Activated naive CD8-positive, alpha-beta T cell treated with anti-CD3 and anti-CD28 coated beads, Interleukin-2, amount 50 U/mL, for 16 hours (primary cell): ENCODE results near the gene USP9X.
A peak's percentile ranks its signal among the peaks of the same experiment; 100 is the strongest.
"Not testable (repeated sequence)": the region's sequence is repeated elsewhere in the genome, so short reads cannot be mapped to it uniquely, and the experiment has no call there.

ENCODE experiments used
- DNase-seq: peaks from one replicate; pipeline ENCODE4 v3.0.0-alpha.2; 2020; ENCODE audit warnings: low read depth, low spot score

USP9X gene, protein sequence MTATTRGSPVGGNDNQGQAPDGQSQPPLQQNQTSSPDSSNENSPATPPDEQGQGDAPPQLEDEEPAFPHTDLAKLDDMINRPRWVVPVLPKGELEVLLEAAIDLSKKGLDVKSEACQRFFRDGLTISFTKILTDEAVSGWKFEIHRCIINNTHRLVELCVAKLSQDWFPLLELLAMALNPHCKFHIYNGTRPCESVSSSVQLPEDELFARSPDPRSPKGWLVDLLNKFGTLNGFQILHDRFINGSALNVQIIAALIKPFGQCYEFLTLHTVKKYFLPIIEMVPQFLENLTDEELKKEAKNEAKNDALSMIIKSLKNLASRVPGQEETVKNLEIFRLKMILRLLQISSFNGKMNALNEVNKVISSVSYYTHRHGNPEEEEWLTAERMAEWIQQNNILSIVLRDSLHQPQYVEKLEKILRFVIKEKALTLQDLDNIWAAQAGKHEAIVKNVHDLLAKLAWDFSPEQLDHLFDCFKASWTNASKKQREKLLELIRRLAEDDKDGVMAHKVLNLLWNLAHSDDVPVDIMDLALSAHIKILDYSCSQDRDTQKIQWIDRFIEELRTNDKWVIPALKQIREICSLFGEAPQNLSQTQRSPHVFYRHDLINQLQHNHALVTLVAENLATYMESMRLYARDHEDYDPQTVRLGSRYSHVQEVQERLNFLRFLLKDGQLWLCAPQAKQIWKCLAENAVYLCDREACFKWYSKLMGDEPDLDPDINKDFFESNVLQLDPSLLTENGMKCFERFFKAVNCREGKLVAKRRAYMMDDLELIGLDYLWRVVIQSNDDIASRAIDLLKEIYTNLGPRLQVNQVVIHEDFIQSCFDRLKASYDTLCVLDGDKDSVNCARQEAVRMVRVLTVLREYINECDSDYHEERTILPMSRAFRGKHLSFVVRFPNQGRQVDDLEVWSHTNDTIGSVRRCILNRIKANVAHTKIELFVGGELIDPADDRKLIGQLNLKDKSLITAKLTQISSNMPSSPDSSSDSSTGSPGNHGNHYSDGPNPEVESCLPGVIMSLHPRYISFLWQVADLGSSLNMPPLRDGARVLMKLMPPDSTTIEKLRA (N-terminal part only)

DNA sequence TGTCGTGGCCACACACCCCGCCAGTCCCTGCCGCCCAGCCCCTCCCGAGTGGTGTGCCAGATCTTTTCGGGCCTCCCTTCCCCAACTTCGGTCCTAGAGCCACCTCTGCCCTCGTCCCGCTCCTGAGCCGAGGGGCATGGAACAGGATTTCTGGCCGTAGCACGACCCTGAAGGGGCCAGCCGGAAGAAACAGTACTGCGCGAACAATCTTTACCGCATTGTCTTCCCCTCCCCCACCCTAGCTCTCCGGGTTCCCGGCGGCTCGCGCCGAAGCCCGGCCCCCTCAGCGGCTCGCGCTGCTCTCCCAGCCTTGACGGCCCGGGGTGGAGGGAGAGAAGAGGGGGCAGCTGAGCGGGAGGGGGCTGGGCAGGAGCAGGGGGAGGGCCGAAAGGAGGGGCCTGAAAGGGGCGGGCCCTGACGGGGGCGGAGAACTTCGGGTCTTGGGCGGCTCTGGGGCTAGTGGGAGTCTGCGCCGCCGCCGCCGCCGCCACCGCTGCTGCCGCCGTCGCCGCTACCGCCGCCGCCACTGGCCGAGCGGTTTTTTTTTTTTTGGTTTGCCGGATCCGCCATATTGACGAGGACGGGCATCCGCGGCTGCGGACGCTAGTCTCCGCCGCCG lies at the start of gene USP9X:
USP9X (plus strand) TSS at position 553 of the 619 bp plus-strand sequence. CDS start 38,184 bp downstream, outside the sequence.
- DNase-seq: peak; percentile 64

DNA sequence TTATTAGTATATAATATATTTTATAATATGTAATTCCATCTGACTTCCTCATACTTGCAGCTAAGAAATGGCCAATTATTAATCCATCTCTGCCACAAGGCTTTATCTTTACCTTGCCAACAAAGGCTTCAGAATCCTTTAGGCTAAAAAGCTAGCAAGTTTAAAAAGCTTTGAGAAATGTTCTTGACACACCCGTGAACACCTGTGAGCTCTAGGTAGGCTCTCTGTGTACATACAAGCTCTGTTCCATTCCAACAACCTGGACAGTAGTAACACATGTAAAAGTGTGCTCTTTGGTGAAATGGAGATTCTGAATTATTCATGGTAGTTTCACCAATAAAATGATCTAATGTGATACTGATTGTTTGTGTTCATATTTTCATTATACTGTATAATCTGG lies 49.7 kb upstream of the USP9X start:
- no peak for DNase-seq

DNA sequence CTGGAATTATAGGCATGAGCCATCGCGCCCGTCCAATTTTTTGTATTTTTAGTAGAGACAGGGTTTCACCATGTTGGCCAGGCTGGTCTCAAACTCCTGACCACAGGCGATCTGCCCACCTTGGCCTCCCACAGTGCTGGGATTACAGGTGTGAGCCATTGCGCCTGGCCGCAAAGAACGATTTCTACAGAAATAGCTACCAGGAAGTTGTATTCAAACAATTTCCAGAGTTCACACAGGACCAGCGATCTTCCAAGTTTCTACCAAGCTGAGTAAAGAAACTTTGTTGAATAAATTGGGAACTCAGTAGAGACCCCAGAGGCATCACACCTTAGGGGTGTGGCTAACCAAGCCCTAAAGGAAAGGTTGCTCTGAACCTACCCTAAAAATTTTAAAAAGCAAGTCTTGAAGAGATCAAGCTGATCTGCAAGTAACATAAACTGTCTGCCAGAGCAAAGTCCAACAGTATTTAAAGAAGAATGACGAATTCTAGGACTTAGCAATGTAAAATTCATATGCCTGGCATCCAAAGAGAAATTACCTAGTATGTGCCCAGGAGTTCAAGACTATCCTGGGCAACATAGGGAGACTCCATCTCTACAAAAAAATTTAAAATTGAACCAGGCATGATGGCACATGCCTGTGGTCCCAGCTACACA lies 48.4 kb upstream of the USP9X start:
- no peak for DNase-seq

DNA sequence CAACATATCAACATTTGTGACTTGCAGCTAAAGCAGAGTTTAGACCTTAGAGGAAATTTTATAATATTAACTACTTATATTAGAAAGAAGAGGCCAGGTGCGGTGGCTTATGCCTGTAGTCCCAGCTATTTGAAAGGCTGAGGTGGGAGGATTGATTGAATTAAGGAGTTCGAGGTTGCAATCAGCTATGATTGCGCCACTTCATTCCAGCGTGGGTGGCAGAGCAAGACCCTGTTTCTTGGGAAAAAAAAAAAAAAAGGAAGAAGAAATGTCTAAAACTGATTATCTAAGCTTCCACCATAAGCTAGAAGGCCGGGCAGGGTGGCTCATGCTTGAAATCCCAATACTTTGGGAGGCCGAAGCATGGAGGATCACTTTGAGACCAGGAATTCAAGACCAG lies 42.0 kb upstream of the USP9X start:
- DNase-seq: no peak

DNA sequence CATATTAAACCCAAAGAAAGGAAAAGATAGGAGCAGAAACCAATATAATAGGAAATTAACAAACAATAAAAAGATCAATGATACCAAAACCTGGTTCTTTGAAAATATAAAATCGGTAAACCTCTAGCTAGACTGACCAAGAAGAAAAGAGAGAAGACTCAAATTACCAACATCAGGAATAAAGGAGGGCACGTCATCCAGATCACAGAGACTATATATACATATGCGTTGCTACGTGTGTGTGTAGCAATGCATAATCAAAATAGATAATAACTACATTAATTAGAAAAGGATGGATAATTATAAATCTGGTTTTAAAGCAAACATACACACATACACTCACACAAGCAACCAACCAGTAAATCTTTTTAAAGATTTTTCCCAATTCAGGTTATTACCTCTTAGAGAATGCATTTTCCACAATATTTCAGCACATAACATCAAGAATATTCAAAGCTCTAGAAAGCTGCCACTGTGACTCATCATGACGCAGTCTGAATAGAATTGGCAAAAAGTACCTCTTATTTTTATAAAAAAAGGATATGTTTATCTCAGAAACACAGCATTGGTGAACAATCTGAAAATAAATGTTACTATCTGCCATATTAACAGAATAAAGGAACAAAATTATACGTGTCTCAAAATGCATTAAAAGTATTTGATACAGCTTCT lies 41.4 kb upstream of the USP9X start:
- no peak for DNase-seq

DNA sequence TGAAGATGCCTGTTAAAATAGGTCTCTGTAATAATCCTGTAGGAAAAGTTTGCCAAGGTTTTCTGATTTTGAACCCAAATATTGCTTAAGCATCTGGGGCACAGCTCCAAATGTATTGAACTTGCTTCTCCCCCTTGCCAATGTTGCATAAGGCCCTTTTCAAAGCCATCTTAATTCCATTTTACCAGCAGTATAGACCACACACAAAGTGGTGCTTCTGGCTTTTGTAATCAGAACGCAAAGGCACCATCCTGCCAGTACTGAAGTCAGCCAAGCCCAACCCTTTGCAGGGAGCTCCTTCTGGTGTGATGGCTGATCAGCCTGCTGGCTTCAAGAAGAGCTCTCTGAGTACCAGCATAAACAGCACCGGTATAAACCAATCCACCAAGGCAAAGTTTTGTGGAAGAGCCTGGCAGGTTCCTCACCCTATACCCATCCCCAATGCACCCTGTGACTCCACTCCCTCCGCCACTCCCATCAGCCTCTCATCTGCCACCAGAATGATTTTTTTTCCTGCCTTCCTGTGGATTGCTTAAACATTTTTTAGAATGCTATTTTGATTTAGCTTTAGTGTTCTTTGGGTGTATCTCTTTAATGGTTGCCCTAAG lies 39.2 kb upstream of the USP9X start:
- DNase-seq: no peak

DNA sequence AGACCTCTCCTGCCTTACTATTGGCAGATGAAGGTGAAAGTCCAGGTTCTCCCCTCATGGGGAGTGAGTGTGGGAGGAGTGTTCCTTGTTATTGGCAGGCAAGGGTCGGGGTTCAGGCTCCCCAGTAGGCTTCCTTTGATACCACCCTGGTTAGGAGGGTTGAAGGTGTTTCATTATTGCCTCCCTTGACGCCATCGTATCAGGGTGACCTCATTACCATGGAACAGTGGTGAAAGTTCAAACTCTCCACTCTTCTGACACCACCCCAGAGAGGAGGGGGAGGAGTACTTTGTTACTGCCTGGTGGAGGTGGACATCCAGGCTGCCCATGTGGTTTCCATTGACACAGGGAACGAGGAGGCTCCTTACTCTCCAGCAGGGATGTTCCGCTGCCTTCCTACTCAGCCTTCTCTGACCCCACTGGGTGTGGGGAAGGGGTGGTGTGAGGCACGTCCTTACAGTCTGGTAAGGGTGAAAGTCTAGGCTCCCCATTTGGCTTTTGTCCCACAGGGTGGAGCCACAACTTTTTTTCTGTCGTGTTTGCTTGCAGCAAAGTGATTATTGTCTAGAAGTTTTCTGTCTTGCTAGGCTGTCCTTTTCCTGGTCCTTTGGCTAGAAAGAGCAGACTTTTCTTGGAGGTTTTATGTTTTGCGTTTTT lies 37.2 kb upstream of the USP9X start:
- no peak for DNase-seq

DNA sequence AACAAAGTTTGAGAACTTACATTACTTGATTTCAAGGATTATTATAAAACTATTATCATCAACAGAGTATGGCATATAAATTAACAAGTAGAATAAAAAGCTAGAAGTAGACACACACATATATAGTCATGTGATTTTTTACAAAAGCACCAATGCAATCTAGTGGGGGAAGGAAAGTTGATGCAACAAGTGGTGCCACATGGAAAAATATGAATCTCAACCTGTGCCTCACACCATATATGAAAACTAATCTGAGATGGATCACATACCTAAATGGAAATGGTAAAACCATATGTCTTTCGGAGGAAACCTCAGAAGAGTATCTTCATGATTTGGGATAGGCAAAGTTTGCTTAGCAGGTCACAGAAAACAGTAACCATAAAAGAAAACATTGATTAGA lies 34.9 kb upstream of the USP9X start:
- no peak for DNase-seq

DNA sequence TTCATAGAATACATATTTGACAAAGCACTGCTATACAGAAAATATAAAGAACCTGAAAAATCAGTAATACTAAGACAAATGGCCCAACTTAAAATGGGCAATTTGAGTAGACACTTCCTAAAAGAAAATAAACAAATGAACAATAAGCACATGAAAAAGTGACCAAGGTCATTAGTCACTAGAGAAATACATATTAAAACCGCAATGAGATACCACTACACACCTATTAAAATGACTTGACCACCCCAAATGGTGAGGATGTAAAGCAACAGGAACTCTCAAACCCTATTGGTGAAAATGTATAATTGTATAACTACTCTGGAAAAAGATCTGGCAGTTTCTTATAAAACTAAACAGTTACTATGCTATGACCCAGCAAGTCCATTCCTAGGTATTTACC lies 34.0 kb upstream of the USP9X start:
- DNase-seq: no peak

DNA sequence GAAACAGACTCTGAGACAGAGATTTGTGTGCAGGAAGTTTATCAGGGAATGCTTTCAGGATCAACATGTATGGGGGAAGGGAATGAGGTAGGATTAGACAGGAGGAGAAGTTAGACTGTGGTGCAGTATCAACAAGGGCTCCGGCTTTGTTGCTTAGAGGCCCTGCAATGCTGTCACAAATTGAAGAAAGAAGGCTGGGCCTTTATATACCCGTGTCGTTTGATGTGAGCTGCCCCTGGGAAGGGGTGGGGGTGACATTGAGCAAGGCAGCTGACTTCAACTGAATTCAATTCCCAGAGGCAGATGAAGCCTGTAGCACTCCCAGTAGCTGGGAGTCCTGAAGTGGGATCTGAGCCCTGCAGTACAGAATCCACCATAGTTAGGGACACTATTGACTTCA lies 29.5 kb upstream of the USP9X start:
- DNase-seq: no peak

DNA sequence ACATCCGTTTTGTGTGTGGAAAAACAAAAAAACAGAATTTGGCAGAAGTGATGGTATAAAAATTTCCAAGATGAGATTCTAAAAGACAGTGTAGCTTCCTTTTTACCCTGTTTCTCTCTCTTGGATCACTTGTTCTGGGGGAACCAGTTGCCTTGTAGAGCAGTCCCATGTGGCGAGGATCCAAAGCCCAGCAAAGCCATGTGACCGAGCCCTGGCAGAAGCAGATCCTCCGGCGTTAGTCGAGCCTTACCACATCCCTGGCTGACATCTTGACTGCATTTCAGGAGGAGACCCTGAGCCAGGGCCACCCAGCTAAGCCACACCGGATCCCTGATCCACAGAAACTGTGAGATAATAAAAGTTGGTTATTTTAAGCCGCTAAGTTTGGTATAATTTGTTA lies 22.0 kb upstream of the USP9X start:
- not testable (repeated sequence) for DNase-seq

DNA sequence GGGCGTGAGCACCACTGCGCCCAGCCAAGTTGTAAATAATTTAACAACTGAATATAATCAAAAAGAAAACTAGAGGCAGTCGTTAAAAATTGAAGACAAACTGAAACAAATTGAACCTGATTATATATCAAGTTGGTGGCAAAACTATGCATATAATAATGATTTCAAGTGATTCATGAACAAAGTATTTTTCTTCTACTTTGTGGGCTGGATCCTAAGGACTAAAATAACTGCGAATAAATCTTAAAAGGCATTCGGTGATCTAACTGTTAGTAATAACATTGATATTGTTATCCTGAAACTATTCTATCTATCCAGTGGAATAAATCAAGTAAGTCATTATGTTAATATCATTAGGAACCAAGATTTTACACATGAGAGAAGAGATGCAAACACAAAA lies 21.2 kb upstream of the USP9X start:
- no peak for DNase-seq

DNA sequence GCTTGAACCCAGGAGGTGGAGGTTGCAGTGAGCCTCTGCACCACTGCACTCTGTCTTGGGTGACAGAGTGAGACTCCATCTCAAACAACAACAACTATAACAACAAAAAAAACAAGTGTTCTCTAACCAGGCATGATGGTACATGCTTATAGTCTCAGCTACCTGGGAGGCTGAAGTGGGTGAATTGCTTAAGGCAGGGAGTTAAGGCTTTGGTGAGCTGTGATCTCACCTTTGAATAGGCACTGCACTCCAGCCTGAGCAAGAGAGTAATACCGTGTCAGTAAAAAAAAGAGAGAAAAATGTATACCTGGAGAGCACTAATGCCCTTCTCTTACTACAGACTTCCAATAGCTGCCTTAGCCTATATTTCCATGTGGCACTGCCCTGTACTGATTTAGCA lies 18.9 kb upstream of the USP9X start:
- DNase-seq: no peak

DNA sequence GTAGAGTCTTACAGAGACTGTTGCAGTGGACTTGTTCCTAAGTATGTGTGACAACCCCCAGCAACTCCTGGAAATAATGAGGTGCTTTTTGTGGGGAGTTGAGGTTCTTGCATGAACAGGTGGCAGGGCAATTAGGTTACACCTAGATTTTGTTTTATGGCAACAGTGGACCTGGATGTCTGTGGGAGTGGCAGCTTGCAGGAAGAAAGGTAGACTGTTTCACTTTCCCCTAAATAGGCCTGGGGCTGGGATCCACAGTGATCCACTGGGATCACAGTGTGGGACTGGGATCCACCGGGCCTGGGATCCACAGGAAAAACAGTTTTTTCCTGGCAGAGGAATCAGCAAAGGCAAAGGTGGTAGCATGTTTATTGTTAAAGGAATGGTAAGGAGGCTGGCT lies 18.3 kb upstream of the USP9X start:
- DNase-seq: no peak

DNA sequence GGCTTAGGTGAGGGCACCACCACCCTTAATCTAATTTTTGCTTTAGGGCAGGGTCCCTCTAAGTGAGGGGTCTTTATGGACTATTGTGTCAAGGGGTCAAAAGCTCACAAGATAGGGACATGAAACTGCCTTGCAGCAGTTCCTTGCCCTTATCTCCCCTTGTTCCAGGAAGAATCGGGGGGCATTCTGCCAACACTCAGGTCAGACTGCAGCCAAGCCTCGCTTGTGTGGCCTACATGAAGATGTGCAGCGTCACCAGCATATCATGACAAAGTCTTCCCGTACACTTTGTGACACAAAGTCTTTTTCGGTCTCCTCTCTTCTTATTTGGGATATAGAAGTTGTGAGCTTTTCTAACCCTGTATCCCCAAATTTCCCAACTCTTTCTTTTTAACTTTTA lies 17.5 kb upstream of the USP9X start:
- no peak for DNase-seq

DNA sequence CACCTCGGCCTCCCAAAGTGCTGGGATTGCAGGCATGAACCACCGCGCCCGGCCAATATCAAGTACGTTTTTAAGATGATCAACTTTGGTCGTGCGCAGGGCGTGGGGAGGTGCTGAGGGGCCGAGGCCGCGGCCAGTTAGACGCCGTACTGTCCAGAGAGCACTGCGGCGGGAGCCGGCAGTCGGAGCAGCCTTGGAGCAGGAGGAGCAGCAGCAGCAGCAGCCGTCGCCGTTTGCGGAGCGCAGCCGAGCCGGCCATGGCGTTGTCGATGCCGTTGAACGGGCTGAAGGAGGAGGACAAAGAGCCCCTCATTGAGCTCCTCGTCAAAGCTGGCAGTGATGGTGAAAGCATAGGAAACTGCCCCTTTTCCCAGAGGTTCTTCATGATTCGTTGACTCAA lies 8.5 kb upstream of the USP9X start:
- no peak for DNase-seq

DNA sequence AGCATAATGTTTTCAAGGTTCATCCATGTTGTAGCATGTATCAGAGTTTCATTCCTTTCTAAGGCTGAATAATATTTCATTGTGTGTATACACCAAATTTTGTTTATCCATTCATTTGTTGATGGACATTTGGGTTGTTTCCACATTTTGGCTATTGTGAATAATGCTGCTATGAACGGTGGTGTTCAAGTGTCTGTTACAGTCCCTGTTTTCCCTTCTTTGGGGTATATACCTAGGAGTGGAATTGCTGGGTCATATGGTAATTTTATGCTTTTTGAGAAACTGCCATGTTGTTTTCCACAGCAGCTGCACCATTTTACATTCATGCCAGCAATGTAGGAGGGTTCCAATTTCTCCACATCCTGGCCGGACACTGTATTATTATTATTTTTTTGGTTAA lies 3.4 kb upstream of the USP9X start:
- no peak for DNase-seq

DNA sequence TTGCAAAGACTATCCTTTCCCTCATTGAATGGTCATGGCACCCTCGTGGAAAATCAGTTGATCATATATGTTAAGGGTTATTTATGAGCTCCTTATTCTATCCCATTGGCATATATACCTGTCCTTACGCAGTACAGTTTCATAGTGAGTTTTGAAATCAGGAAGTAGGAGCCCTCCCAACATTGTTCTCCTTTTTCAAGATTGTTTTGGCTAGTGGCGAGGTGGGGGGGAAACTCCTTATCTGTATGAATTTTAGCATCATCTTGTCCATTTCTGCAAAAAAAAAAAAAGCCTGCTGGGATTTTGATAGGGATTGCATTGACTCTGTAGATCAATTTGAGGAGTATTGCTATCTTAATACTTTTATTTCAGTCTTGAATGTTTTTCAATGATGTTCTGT lies 2.5 kb upstream of the USP9X start:
- DNase-seq: no peak

DNA sequence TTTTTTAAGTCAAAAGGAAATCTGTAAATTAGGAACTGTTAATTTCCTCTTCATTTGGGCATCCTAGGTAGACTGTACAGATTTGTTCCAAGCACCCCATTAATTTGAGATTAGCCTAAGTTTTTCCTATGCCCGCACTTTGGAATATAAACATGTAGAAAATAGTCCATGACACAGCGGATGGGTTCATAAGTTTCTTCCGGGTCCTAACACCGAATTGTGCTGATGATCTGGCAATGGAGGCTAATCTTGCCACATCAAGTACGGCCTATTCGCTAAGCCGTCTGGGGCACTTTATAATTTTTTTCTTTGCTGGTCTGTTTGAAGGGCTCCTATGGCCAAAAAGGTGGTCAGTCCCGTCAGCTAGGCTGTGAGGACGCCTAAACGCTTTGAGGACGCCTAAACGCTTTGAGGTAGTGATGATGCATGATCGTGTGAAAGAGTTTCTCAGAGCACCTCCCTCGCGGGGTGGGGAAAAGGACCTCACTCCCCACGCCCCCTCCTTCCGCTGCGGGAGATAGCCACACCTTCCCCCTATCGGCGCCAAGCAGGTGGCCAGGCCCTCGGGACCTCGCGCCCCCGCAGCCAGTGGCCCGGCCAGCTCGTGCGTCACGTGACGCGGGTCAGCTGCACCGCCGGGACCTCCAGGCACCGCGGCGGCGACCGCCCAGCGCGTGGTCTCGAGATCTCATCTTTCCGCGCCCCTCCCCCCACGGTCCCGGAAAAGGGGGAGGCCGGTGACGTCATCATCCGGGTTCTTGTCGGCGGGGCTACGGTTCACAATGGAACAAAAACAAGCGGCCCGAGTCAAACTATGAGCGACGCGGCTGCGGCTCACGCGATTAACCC lies 977 bp upstream of the USP9X start:
- peak; percentile 86 for DNase-seq
